Globus pallidus (tissue), 1 donor: ENCODE measurements around the gene TES.
"Not testable (repeated sequence)": the region's sequence is repeated elsewhere in the genome, so short reads cannot be mapped to it uniquely, and the experiment has no call there.

Experiments
- DNase-seq: peaks from one replicate; pipeline ENCODE4 v3.0.0-alpha.2; 2015; ENCODE audit warnings: low spot score

Gene TES

GRCh38 chr7:116223588-116223987, 13.2 kb downstream of the TES start:
- no peak for DNase-seq

- DNase-seq: no peak
Observed at GRCh38 chr7:116224492-116225098, 14.3 kb downstream of the TES start.

GRCh38 chr7:116225860-116226259, 15.5 kb downstream of the TES start:
- no peak for DNase-seq

- DNase-seq: no peak
Observed at GRCh38 chr7:116226664-116227063, 16.3 kb downstream of the TES start.

- no peak for DNase-seq
Observed at GRCh38 chr7:116227678-116228239, 17.4 kb downstream of the TES start.

- DNase-seq: no peak
Observed at GRCh38 chr7:116228241-116228640, 17.9 kb downstream of the TES start.

- DNase-seq: peak; percentile 24
Observed at GRCh38 chr7:116229366-116229765, 19.0 kb downstream of the TES start.

- DNase-seq: no peak
Observed at GRCh38 chr7:116230191-116231005, 20.1 kb downstream of the TES start.

- DNase-seq: no peak
Observed at GRCh38 chr7:116231543-116231942, 21.2 kb downstream of the TES start.

GRCh38 chr7:116231949-116232348, 21.6 kb downstream of the TES start:
- DNase-seq: no peak

- DNase-seq: no peak
Observed at GRCh38 chr7:116232350-116232749, 22.0 kb downstream of the TES start.

- DNase-seq: no peak
Observed at GRCh38 chr7:116232920-116233319, 22.6 kb downstream of the TES start.

GRCh38 chr7:116234517-116235200, 24.3 kb downstream of the TES start:
- DNase-seq: no peak

GRCh38 chr7:116235380-116235779, 25.0 kb downstream of the TES start:
- no peak for DNase-seq

- DNase-seq: peak; percentile 54
Observed at GRCh38 chr7:116236020-116236630, 25.8 kb downstream of the TES start.

- no peak for DNase-seq
Observed at GRCh38 chr7:116239020-116239419, 28.7 kb downstream of the TES start.

GRCh38 chr7:116239434-116239833, 29.1 kb downstream of the TES start:
- no peak for DNase-seq

GRCh38 chr7:116240024-116240668, 29.8 kb downstream of the TES start:
- DNase-seq: no peak

- DNase-seq: no peak
Observed at GRCh38 chr7:116241291-116241690, 31.0 kb downstream of the TES start.

GRCh38 chr7:116242178-116242577, 31.8 kb downstream of the TES start:
- DNase-seq: no peak

- no peak for DNase-seq
Observed at GRCh38 chr7:116242759-116243158, 32.4 kb downstream of the TES start.

- DNase-seq: not testable (repeated sequence)
Observed at GRCh38 chr7:116244803-116245202, 34.5 kb downstream of the TES start.
